Stimulated activated CD8-positive, alpha-beta memory T cell treated with anti-CD3 and anti-CD28 coated beads, Interleukin-15, amount 100 ng/mL, for 48 hours (primary cell): ENCODE measurements around the gene MAP3K6.
"Not testable (repeated sequence)": the region's sequence is repeated elsewhere in the genome, so short reads cannot be mapped to it uniquely, and the experiment has no call there.

Experiments used
- DNase-seq, 2 donors: peaks; one replicate each; pipeline ENCODE4 v3.0.0-alpha.2; 2020; ENCODE audit warnings: low read depth in 2 of 2

The MAP3K6 gene

GRCh38 chr1:27366411-27367159 is at the start of gene MAP3K6:
Gene MAP3K6 (minus strand): TSS chr1:27366961. CDS start chr1:27366597, 364 bp downstream.
- DNase-seq: no peak

DNA sequence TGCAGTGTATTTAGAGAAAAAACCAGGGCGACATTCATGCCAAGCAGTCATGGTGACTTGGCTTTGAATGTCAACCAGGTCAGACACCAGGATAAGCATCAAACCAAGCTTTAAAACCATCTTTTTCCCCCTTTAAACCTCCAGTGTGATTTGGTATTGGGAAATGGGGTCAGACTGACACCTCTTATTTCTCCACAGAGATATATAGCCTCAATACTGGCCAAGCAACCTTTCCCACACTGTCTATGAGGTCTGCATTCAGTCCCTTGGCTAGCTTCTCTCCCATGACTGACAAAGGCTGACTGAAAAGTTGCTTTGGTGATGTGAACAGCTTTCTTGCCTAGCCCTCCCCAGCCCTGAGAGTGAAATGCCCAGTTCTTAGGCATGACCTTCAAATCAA is 47.3 kb upstream of the MAP3K6 start:
- DNase-seq: no peak

DNA sequence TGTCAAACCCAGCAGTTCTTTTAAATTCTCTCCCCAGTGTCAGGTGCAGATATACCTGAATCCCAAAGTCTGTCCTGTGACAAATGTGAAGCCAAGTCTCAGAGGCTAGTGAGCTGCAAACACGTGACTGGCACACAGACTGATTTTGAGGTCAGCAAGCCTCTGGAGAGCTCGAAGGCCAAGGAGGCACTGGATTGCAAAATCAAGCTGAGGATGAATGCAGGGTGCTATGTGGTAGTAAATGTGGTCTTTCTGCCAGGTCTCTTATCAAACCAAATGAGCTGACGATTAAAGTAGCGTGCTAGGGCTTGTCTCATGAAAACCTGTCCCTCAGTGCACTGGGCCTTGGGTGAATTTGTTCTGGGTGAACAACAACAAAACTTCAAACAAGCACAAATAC is 46.2 kb upstream of the MAP3K6 start:
- DNase-seq: no peak

DNA sequence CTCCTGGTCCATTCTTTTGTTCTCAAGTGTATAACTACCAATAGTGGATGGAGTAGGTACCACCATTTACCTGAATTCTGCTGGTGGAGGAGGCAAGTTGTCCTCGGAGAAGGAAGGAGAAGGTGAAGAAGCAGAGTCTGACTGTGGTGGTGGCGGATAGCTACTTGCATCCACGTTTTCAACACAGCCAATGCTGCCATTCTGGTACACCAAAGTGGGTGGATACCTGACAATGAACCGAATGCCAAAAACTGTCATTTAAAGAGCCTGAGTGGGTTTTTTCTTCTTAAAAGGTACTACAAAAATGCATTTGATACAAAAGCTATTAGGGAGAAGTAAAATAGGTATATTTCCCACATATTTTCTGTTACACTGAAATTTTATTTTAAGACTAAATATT is 45.7 kb upstream of the MAP3K6 start:
- no peak for DNase-seq

- no peak for DNase-seq
Observed at GRCh38 chr1:27410709-27411108, 43.9 kb upstream of the MAP3K6 start.

DNA sequence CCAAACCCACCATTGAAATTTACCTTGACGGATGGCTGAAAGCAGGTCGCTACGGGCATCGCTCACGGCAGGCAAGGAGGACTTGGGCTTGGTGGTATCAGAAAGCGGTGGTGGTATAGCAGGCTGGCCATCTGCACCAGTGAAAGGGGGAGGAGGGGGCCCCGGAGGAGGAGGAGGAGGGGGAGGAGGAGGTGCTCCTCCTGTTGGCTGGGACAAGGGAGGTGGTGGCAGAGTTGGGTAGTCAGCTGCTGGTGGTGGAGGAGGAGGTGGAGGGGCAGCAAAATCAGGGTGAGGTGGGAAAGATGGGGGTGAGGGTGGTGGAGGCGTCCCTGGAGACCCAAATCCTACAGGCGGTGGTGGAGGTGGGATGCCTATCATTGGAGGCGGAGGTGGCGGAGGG is 42.9 kb upstream of the MAP3K6 start:
- no peak for DNase-seq

- no peak for DNase-seq
Observed at GRCh38 chr1:27408151-27408550, 41.4 kb upstream of the MAP3K6 start.

DNA sequence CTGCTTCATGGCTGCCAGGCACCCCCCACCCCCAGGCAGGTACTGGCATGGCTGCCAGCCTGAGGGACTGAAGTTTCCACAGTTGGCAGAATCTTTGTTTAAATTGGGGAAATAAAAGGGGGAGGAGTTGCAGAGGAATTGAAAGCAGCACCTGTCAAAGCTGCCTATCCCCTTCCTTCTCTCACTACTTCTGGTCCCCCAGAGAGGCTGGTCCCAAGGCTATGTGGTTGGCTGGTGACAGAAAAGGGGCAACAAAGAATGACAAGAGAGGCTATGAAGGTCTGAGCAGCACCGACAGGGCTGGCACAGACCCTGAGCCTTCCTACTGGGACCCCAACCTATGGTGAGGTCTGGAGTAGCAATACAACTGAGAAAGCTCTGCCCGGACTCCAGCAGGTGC is 40.0 kb upstream of the MAP3K6 start:
- DNase-seq: not testable (repeated sequence)

DNA sequence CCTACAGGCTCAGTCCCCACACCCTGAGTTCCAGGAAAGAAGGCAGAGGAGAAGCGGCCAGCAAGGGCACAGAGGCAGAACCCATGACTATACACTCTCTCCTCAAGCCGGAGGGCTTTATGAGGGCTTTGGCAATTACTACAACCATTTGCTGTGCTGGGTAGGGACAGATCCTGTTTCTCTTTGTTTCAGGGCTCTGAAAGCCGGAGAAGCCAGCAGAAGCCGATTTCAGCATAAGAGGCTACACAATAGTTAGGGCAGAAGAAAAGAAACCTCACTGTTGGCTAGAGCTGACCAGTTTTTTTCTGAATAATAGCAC is 39.6 kb upstream of the MAP3K6 start:
- DNase-seq: no peak

GRCh38 chr1:27405598-27406361 is 39.0 kb upstream of the MAP3K6 start:
- DNase-seq: not testable (repeated sequence)

DNA sequence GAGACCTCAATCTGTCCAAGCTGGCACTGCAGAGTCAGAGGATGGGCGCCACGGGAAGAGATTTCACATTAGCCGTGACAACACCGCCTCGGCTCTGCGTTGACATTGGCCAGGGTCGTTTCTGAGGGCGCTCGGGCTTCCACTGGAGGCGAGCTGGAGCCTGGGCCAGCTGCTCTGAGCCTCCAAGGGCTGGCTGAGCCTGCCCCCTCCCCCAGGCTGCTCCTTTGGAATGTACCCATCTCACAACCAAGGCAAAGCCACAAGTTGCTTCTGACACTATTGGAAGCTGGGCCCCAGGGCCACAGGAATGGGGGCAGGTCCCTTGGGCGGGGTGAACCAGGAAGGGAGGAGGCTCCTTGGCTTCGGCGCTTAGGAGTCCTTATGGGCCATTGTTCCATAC is 38.3 kb upstream of the MAP3K6 start:
- DNase-seq: no peak

GRCh38 chr1:27403931-27404330 is 37.2 kb upstream of the MAP3K6 start:
- DNase-seq: no peak

- DNase-seq: no peak
Observed at GRCh38 chr1:27403065-27403726, 36.4 kb upstream of the MAP3K6 start.

GRCh38 chr1:27402349-27402754 is 35.6 kb upstream of the MAP3K6 start:
- DNase-seq: no peak

DNA sequence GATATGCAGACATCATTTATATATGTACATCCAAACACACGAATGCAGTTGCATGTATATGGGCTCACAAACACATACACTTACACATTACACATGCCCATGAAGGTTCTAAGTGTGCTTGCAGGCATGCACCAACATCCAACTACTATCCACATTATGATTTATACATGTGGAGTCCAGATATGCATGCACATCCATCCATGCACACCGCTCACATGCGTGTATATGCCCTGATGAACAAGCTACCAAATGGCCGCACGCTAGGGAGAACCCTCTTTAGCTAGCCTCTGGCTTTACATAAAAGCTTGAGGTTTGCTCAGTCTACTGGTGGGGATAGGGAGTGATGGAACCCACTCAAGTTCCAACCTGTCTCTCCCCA is 34.2 kb upstream of the MAP3K6 start:
- no peak for DNase-seq

GRCh38 chr1:27400082-27400962 is 33.6 kb upstream of the MAP3K6 start:
- DNase-seq: no peak

- DNase-seq: no peak
Observed at GRCh38 chr1:27399251-27400025, 32.7 kb upstream of the MAP3K6 start.

GRCh38 chr1:27398405-27399149 is 31.8 kb upstream of the MAP3K6 start:
- DNase-seq: no peak

GRCh38 chr1:27397749-27398148 is 31.0 kb upstream of the MAP3K6 start:
- no peak for DNase-seq

DNA sequence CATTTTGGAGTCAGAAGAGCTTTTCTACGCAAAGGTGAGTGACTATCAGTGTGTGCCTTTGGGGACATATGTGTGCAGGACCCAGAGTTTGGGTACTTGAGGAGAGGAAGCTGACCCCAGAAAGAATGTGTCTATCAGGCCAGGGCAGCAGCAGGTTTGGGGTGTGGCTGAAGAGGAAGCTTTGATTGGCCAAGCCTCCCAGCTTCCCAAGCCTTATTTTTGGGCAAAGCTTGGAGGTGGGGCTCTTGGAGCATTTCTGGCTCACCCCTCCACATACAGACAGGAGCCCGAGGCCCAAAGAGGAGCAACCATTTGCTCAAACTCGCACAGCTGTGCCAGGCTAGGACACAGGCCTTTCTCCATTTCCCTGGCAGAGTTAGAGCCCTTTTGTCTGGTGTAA is 30.3 kb upstream of the MAP3K6 start:
- no peak for DNase-seq
